IMR-90 (cell line): ENCODE data around the gene TNRC6C. TPM values are rescaled to one million over a fixed set of nuclear protein-coding genes. Genes with fewer than 3 reads are reported as not detected.

Experiments
- ATAC-seq: fragments of 200-7000 bp; cut with Tn5 transposase; 2 replicates; pipeline ENCODE4 v1.9.1; 2020; ENCODE audit warnings: low read depth, mild to moderate bottlenecking, moderate library complexity
- BruUV-seq: library from RNA; stranded (reverse); fragments of 400-500 nt; replicated peaks from 2 replicates; lab custom pipeline; 2021; lab: Mats Ljungman, UMichigan
- CTCF ChIA-PET: fragments of 300-600 bp; formaldehyde crosslinking; extraction: SDS; loops from one replicate; lab custom pipeline; 2021; ENCODE audit warnings: antibody characterized with exemption; lab: Yijun Ruan, JAX
- POLR2A ChIA-PET: fragments of 300-600 bp; sonication (Branson Sonifier 250); formaldehyde crosslinking; loops from one replicate; lab custom pipeline; 2022; ENCODE audit warnings: antibody characterized with exemption; ENCODE audit not compliant: unreplicated experiment; lab: Charles Lee
- DNase-seq: peaks from one replicate; pipeline ENCODE4 v3.0.0; 2013
- H2AFZ ChIP-seq: replicated peaks from 2 replicates; pipeline ENCODE3; 2013; ENCODE audit warnings: low read length, mild to moderate bottlenecking; ENCODE audit not compliant: poor library complexity
- H2AK5ac ChIP-seq: 2 replicates; pipeline ENCODE4 v1.6.1; 2013; ENCODE audit warnings: low read depth, low read length, inconsistent platforms
- H2AK9ac ChIP-seq: replicated peaks from 2 replicates; pipeline ENCODE3; 2013; ENCODE audit warnings: mild to moderate bottlenecking, low read depth, low read length, moderate library complexity; ENCODE audit not compliant: poor library complexity
- H2BK120ac ChIP-seq: 2 replicates; pipeline ENCODE4 v1.6.1; 2013; ENCODE audit warnings: low read depth, low read length, inconsistent platforms
- H2BK15ac ChIP-seq: 3 replicates; pipeline ENCODE4 v1.6.1; 2013; ENCODE audit warnings: low read depth, low read length, inconsistent platforms
- H2BK20ac ChIP-seq: 2 replicates; pipeline ENCODE4 v1.6.1; 2013; ENCODE audit warnings: low read depth, mild to moderate bottlenecking, inconsistent platforms, low read length, moderate library complexity
- H2BK5ac ChIP-seq: 2 replicates; pipeline ENCODE4 v1.6.1; 2013; ENCODE audit warnings: mild to moderate bottlenecking, low read depth, low read length, inconsistent platforms; ENCODE audit not compliant: poor library complexity, severe bottlenecking
- H3K14ac ChIP-seq: replicated peaks from 2 replicates; pipeline ENCODE4 v1.6.1; 2013; ENCODE audit warnings: low read depth, low read length, inconsistent platforms
- H3K18ac ChIP-seq: 2 replicates; pipeline ENCODE4 v1.6.1; 2013; ENCODE audit warnings: low read depth, low read length, control low read depth
- H3K23ac ChIP-seq: 2 replicates; pipeline ENCODE4 v1.6.1; 2013; ENCODE audit warnings: low read depth, low read length, inconsistent platforms
- H3K27ac ChIP-seq: 2 replicates; pipeline ENCODE4 v1.5.1; 2013; ENCODE audit warnings: mild to moderate bottlenecking, control low read depth, low read length; ENCODE audit not compliant: insufficient read depth
- H3K27me3 ChIP-seq: 2 replicates; pipeline ENCODE4 v1.6.1; 2013; ENCODE audit warnings: low read length; ENCODE audit not compliant: control insufficient read depth, insufficient read depth
- H3K36me3 ChIP-seq: 2 replicates; pipeline ENCODE4 v1.6.1; 2013; ENCODE audit warnings: low read length, mixed read lengths; ENCODE audit not compliant: control insufficient read depth, insufficient read depth
- H3K4ac ChIP-seq: 2 replicates; pipeline ENCODE4 v1.6.1; 2013; ENCODE audit warnings: low read depth, low read length, inconsistent platforms
- H3K4me1 ChIP-seq: 2 replicates; pipeline ENCODE4 v1.6.1; 2013; ENCODE audit warnings: low read length, mixed read lengths; ENCODE audit not compliant: control insufficient read depth, insufficient read depth
- H3K4me2 ChIP-seq: 2 replicates; pipeline ENCODE4 v1.6.1; 2013; ENCODE audit warnings: low read depth, mild to moderate bottlenecking, control low read depth, low read length, moderate library complexity
- H3K4me3 ChIP-seq: 2 replicates; pipeline ENCODE4 v1.5.1; 2013; ENCODE audit warnings: low read depth, mild to moderate bottlenecking, control low read depth, low read length, moderate library complexity; ENCODE audit not compliant: insufficient read depth
- H3K56ac ChIP-seq: 2 replicates; pipeline ENCODE4 v1.6.1; 2013; ENCODE audit warnings: low read length, inconsistent platforms; ENCODE audit not compliant: insufficient read depth; ENCODE audit errors: extremely low read depth
- H3K79me1 ChIP-seq, 2 experiments: 2 replicates each; pipeline ENCODE4 v1.6.1; 2013; ENCODE audit warnings: low read length in 2 of 2, inconsistent platforms in 1 of 2, low read depth in 1 of 2
- H3K9ac ChIP-seq: 2 replicates; pipeline ENCODE4 v1.6.1; 2013; ENCODE audit warnings: low read depth, low read length, control low read depth
- H3K9me1 ChIP-seq: 2 replicates; pipeline ENCODE4 v1.6.1; 2013; ENCODE audit warnings: low read length, inconsistent platforms; ENCODE audit not compliant: insufficient read depth
- H3K9me3 ChIP-seq: 2 replicates; pipeline ENCODE4 v1.6.1; 2013; ENCODE audit warnings: low read length; ENCODE audit not compliant: control insufficient read depth, insufficient read depth
- H4K20me1 ChIP-seq: 2 replicates; pipeline ENCODE4 v1.6.1; 2013; ENCODE audit warnings: low read length, inconsistent platforms; ENCODE audit not compliant: insufficient read depth
- H4K5ac ChIP-seq: 2 replicates; pipeline ENCODE4 v1.6.1; 2013; ENCODE audit warnings: mild to moderate bottlenecking, low read depth, low read length, control low read depth
- H4K8ac ChIP-seq, 2 experiments: 2 replicates each; pipeline ENCODE4 v1.6.1; 2013; ENCODE audit warnings: low read depth in 2 of 2, low read length in 2 of 2, control low read depth in 1 of 2, inconsistent platforms in 1 of 2
- H4K91ac ChIP-seq: 2 replicates; pipeline ENCODE4 v1.6.1; 2013; ENCODE audit warnings: low read depth, low read length, inconsistent platforms; ENCODE audit not compliant: insufficient read depth
- BHLHE40 ChIP-seq: fragments of 150-350 bp; IDR thresholded peaks from 2 replicates; pipeline ENCODE4 v1.6.1; 2016; ENCODE audit warnings: mild to moderate bottlenecking, low read depth, low read length
- CEBPB ChIP-seq: IDR thresholded peaks from 2 replicates; pipeline ENCODE4 v1.6.1; 2012; ENCODE audit warnings: low read depth, low read length, improper control_type of control experiment
- CHD1 ChIP-seq: IDR thresholded peaks from 2 replicates; pipeline ENCODE4 v1.6.1; 2012; ENCODE audit warnings: low read depth, low read length, improper control_type of control experiment
- ELK1 ChIP-seq: fragments of 150-350 bp; IDR thresholded peaks from 2 replicates; pipeline ENCODE4 v1.6.1; 2016; ENCODE audit warnings: low read depth, mild to moderate bottlenecking, low read length, moderate library complexity, borderline replicate concordance
- FOS ChIP-seq: fragments of 150-350 bp; IDR thresholded peaks from 2 replicates; pipeline ENCODE4 v1.6.1; 2016; ENCODE audit warnings: low read depth, low read length
- MAFK ChIP-seq: IDR thresholded peaks from 2 replicates; pipeline ENCODE4 v1.6.1; 2012; ENCODE audit warnings: low read depth, low read length, improper control_type of control experiment
- MAZ ChIP-seq: IDR thresholded peaks from 2 replicates; pipeline ENCODE4 v1.6.1; 2012; ENCODE audit warnings: low read depth, mild to moderate bottlenecking, low read length, improper control_type of control experiment, moderate library complexity, borderline replicate concordance
- MXI1 ChIP-seq: IDR thresholded peaks from 2 replicates; pipeline ENCODE4 v1.6.1; 2012; ENCODE audit warnings: low read depth, mild to moderate bottlenecking, low read length, moderate library complexity, borderline replicate concordance
- NFE2L2 ChIP-seq: fragments of 150-350 bp; IDR thresholded peaks from 2 replicates; pipeline ENCODE4 v1.6.1; 2016; ENCODE audit warnings: low read depth, mild to moderate bottlenecking, low read length
- POLR2A ChIP-seq: IDR thresholded peaks from 2 replicates; pipeline ENCODE4 v1.6.1; 2012; ENCODE audit warnings: mild to moderate bottlenecking, low read depth, low read length
- RAD21 ChIP-seq: IDR thresholded peaks from 2 replicates; pipeline ENCODE4 v1.6.1; 2012; ENCODE audit warnings: low read length, improper control_type of control experiment
- RCOR1 ChIP-seq: IDR thresholded peaks from 2 replicates; pipeline ENCODE4 v1.6.1; 2012; ENCODE audit warnings: mild to moderate bottlenecking, low read length, improper control_type of control experiment; ENCODE audit not compliant: insufficient replicate concordance
- RFX5 ChIP-seq: IDR thresholded peaks from 2 replicates; pipeline ENCODE4 v1.8.0; 2012; ENCODE audit warnings: low read depth, mild to moderate bottlenecking, low read length, moderate library complexity
- SMC3 ChIP-seq: fragments of 150-350 bp; IDR thresholded peaks from 2 replicates; pipeline ENCODE4 v1.6.1; 2016; ENCODE audit warnings: low read depth, mild to moderate bottlenecking, antibody characterized with exemption, low read length, moderate library complexity
- WGBS, 2 experiments: methylation state at CpG; one replicate each; pipeline versions ENCODE4 v1.1.5 to v1.1.7; 2013; ENCODE audit warnings: missing lambda C conversion rate in 2 of 2; ENCODE audit not compliant: insufficient read length in 1 of 2; ENCODE audit errors: extremely low coverage in 2 of 2; 5-methylcytosine and 5-hydroxymethylcytosine counted together
- dilution Hi-C: fragments of 300-500 bp; cut with HindIII; formaldehyde crosslinking; loops from one replicate; pipeline ENCODE4 v1.14.3; 2018; ENCODE audit warnings: low sequenced_read_pairs; ENCODE audit not compliant: unreplicated experiment
- in situ Hi-C: fragments of 300-500 bp; cut with MboI; formaldehyde crosslinking; loops from 3 replicates; pipeline ENCODE4 v1.14.3; 2019; ENCODE audit warnings: low sequenced_read_pairs, inconsistent platforms, mixed read lengths
- intact Hi-C: fragments of 100-400 bp; cut with micrococcal nuclease; formaldehyde crosslinking; loops from 2 replicates; pipeline ENCODE4 v1.10.0; 2022
- polyA plus RNA-seq, 3 experiments: library from polyadenylated mRNA; depleted of rRNA; stranded (reverse); fragments of >200 nt; gene quantifications; 2 replicates each; pipeline ENCODE4 v1.2.3, GENCODE V29; 2012; ENCODE audit warnings: low replicate concordance in 1 of 3
- total RNA-seq: library from RNA; depleted of rRNA; stranded (reverse); fragments of >200 nt; gene quantifications from 2 replicates; pipeline ENCODE4 v1.2.3, GENCODE V29; 2012
- TF ChIP-seq, protein P1 (sequence below): conservative IDR thresholded peaks from 2 replicates; pipeline ENCODE4 v1.5.1; 2012; ENCODE audit warnings: mild to moderate bottlenecking, low read depth, low read length, improper control_type of control experiment
- TF ChIP-seq, protein P2 (sequence below): fragments of 150-350 bp; IDR thresholded peaks from 2 replicates; pipeline ENCODE4 v1.6.1; 2017; ENCODE audit warnings: mild to moderate bottlenecking, antibody characterized with exemption, low read length, low read depth

TNRC6C gene
- total and polyA plus RNA-seq, 2 of the 4 experiments (the other 2 are of a cell fraction) = 1.6 to 2.7 TPM

- CTCF ChIA-PET = interaction anchor here (1.7 kb wide), 1 partner anchor 10 kb away, joined by 4 read pairs; no protein-coding TSS in a partner anchor
- H3K36me3 ChIP-seq = peaks cover 52% of the 10 kb centered on the region
Measured at GRCh38 chr17:78095035-78095434, 136.5 kb downstream of the TNRC6C start.

More at GRCh38 chr17:78095035-78095434, 136.5 kb downstream of the TNRC6C start:
- in situ Hi-C loops = no loop called here
- no peak overlapping the region for H4K5ac ChIP-seq
- H3K56ac ChIP-seq = no peak overlapping the region
- H3K27ac ChIP-seq = no peak overlapping the region
- H3K18ac ChIP-seq = no peak overlapping the region
- dilution Hi-C loops = no loop called here
- no peak overlapping the region for H3K9ac ChIP-seq
- H2BK5ac ChIP-seq = no peak overlapping the region
- POLR2A ChIA-PET = no interaction called here
- TF ChIP-seq SMC3 (no peak), POLR2A (no peak), MXI1 (no peak), RCOR1 (no peak), MAZ (no peak), CEBPB (no peak), RFX5 (no peak), CHD1 (no peak), MAFK (no peak), ELK1 (no peak), FOS (no peak), BHLHE40 (no peak), RAD21 (no peak), NFE2L2 (no peak)
- TF ChIP-seq, protein P1, sequence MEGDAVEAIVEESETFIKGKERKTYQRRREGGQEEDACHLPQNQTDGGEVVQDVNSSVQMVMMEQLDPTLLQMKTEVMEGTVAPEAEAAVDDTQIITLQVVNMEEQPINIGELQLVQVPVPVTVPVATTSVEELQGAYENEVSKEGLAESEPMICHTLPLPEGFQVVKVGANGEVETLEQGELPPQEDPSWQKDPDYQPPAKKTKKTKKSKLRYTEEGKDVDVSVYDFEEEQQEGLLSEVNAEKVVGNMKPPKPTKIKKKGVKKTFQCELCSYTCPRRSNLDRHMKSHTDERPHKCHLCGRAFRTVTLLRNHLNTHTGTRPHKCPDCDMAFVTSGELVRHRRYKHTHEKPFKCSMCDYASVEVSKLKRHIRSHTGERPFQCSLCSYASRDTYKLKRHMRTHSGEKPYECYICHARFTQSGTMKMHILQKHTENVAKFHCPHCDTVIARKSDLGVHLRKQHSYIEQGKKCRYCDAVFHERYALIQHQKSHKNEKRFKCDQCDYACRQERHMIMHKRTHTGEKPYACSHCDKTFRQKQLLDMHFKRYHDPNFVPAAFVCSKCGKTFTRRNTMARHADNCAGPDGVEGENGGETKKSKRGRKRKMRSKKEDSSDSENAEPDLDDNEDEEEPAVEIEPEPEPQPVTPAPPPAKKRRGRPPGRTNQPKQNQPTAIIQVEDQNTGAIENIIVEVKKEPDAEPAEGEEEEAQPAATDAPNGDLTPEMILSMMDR = no peak
- TF ChIP-seq, protein P2, sequence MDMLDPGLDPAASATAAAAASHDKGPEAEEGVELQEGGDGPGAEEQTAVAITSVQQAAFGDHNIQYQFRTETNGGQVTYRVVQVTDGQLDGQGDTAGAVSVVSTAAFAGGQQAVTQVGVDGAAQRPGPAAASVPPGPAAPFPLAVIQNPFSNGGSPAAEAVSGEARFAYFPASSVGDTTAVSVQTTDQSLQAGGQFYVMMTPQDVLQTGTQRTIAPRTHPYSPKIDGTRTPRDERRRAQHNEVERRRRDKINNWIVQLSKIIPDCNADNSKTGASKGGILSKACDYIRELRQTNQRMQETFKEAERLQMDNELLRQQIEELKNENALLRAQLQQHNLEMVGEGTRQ = no peak
- DNase-seq (no peak), ATAC-seq (no peak)
- no peaks in the 10 kb centered on the region for H3K27me3 ChIP-seq
- no peaks in the 10 kb centered on the region for H4K20me1 ChIP-seq
- H2AK9ac ChIP-seq = no peak overlapping the region
- H3K79me1 ChIP-seq = no peaks in the 10 kb centered on the region
- H2BK15ac ChIP-seq = no peak overlapping the region
- no peaks in the 10 kb centered on the region for H3K9me3 ChIP-seq
- H2AFZ ChIP-seq = no peak overlapping the region
- H2BK20ac ChIP-seq = no peak overlapping the region
- BruUV-seq = no TSS peak
- peaks cover 4% of the 10 kb centered on the region; the same call in 1 of the 2 replicates for H3K9me1 ChIP-seq
- no peak overlapping the region for H4K91ac ChIP-seq
- intact Hi-C loops = no loop called here
- H2AK5ac ChIP-seq = no peak overlapping the region
- no peak overlapping the region for H3K4me3 ChIP-seq
- H3K23ac ChIP-seq = no peak overlapping the region
- no peak overlapping the region for H3K4me2 ChIP-seq
- H3K4ac ChIP-seq = no peak overlapping the region
- no peaks in the 10 kb centered on the region for H3K4me1 ChIP-seq
- H2BK120ac ChIP-seq = no peak overlapping the region
- no peak overlapping the region for H3K14ac ChIP-seq
- 86% methylated on average over 4 of the region's 6 CpGs; no CpG with 5 or more reads in 1 of the 2 experiments for WGBS, 2 experiments
- H4K8ac ChIP-seq = no peak overlapping the region
